OCI-LY1 (cell line): ENCODE measurements around the gene RENBP.
A peak's percentile ranks its signal among the peaks of the same experiment; 100 is the strongest.

Experiments used
- H2AFZ ChIP-seq: fragments of 200-600 bp; sonication (generic), shearing (Covaris generic); 2 replicates; pipeline ENCODE4 v1.6.0; 2014; ENCODE audit warnings: antibody characterized with exemption, mild to moderate bottlenecking, low read length
- H3F3A ChIP-seq: fragments of 200-600 bp; sonication (generic), shearing (Covaris generic); 2 replicates; pipeline ENCODE4 v1.6.0; 2014; ENCODE audit warnings: mild to moderate bottlenecking, antibody characterized with exemption, low read length, moderate library complexity; ENCODE audit not compliant: insufficient read depth
- H3K27ac ChIP-seq: fragments of 200-600 bp; sonication (generic); 2 replicates; pipeline ENCODE4 v1.5.1; 2014; ENCODE audit warnings: low read length, mixed run types, mild to moderate bottlenecking, low read depth; ENCODE audit not compliant: poor library complexity, severe bottlenecking
- H3K27me3 ChIP-seq: fragments of 200-600 bp; sonication (generic); 2 replicates; pipeline ENCODE4 v1.6.0; 2014; ENCODE audit warnings: antibody characterized with exemption, mild to moderate bottlenecking, low read length, moderate library complexity; ENCODE audit not compliant: insufficient read depth
- H3K36me3 ChIP-seq: fragments of 200-600 bp; sonication (generic); 2 replicates; pipeline ENCODE4 v1.6.1; 2014; ENCODE audit warnings: mild to moderate bottlenecking, antibody characterized with exemption, low read length, moderate library complexity, mixed read lengths; ENCODE audit not compliant: insufficient read depth
- H3K4me1 ChIP-seq: fragments of 200-600 bp; sonication (generic); 2 replicates; pipeline ENCODE4 v1.5.1; 2014; ENCODE audit warnings: mild to moderate bottlenecking, low read length, moderate library complexity; ENCODE audit not compliant: insufficient read depth, severe bottlenecking
- H3K4me2 ChIP-seq: fragments of 200-600 bp; sonication (generic), shearing (Covaris generic); 2 replicates; pipeline ENCODE4 v1.6.1; 2014; ENCODE audit warnings: low read length
- H3K4me3 ChIP-seq: fragments of 200-600 bp; sonication (generic); 2 replicates; pipeline ENCODE4 v1.5.1; 2014; ENCODE audit warnings: low read length, low read depth, mild to moderate bottlenecking, mixed read lengths; ENCODE audit not compliant: poor library complexity, severe bottlenecking
- H3K79me2 ChIP-seq: fragments of 200-600 bp; shearing (Covaris generic); 2 replicates; pipeline ENCODE4 v1.6.1; 2016; ENCODE audit warnings: mixed run types, low read length, mixed read lengths; ENCODE audit not compliant: insufficient read depth
- H3K9ac ChIP-seq: fragments of 200-600 bp; sonication (generic), shearing (Covaris generic); 2 replicates; pipeline ENCODE4 v1.6.1; 2014; ENCODE audit warnings: mild to moderate bottlenecking, low read length, mixed read lengths
- H3K9me2 ChIP-seq: fragments of 200-600 bp; sonication (generic), shearing (Covaris generic); 2 replicates; pipeline ENCODE4 v1.6.1; 2014; ENCODE audit warnings: low read depth, mild to moderate bottlenecking, low read length, mixed read lengths
- H3K9me3 ChIP-seq: fragments of 200-600 bp; shearing (Covaris generic); 2 replicates; pipeline ENCODE4 v1.6.1; 2014; ENCODE audit warnings: low read length, mixed read lengths
- H4K20me1 ChIP-seq: fragments of 200-600 bp; sonication (generic), shearing (Covaris generic); 2 replicates; pipeline ENCODE4 v1.6.0; 2016; ENCODE audit warnings: mild to moderate bottlenecking, low read length; ENCODE audit not compliant: insufficient read depth
- EZH2 ChIP-seq: fragments of 200-600 bp; sonication (generic), shearing (Covaris generic); IDR thresholded peaks from 2 replicates; pipeline ENCODE4 v1.8.0; 2017; ENCODE audit warnings: borderline replicate concordance, mixed run types, mild to moderate bottlenecking, antibody characterized with exemption, low read length, moderate library complexity, mixed read lengths
- TF ChIP-seq, protein P1 (sequence below): fragments of 200-600 bp; sonication (generic), shearing (Covaris generic); IDR thresholded peaks from 2 replicates; pipeline ENCODE4 v1.5.1; 2017; ENCODE audit warnings: mild to moderate bottlenecking, antibody characterized with exemption, low read length, moderate library complexity, mixed read lengths

Gene RENBP

DNA sequence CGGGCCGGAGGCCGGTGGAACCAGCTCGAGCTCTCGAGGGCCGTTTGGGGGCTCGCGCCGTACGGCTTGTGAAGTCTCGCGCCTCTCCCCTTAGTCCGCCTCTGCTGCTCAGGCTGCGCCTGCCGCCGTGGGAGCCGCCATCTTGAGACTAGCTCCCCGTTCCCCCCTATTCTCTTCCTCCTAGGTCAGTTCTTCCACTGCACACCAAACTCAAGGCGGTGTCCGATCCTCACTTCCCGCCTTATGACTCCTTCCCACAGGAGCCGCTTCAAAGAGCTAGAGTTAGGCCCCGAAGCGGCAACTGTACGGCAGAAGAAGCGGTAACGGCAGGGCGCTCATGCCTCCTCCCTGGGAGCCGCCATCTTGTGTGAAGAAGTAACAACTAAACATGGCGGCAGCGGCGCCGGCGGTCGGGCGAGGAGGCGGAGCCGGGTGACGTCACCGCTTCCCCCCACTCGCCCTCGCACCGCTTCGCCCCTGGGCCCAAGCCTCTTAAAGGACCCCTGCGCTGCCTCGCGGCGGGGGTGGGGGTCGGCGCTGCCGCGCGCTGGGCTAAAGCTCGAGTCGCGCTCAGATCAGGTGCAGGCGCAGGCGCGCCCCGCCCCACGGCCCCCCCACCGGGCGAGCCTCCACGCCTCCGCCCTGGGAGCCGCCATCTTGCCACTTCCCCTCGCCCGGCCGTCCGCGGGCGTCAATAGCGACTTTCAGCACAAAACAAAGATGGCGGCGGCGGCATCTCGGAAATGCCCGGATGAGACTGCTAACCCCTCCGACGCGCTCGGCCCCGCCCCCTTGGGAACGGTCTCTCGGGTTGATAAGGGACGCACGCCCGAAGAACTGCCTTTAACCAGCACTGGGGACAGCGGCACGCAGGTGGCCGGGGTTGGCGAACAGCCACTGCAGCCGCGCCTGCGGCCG is 27.3 kb upstream of the RENBP start, which contains the start of gene HCFC1:
Gene HCFC1 (minus strand): TSS at position 369 of the 918 bp plus-strand sequence. CDS start 978 bp downstream, outside the sequence.
- Histone ChIP-seq H3K9ac (peak within 1 kb of the TSS; percentile 100), H3K9me3 (no peaks in the 10 kb centered on the region), H3K79me2 (peaks cover 30% of the 10 kb centered on the region), H2AFZ (no peak within 1 kb of the TSS), H3K9me2 (no peaks in the 10 kb centered on the region), H3K27me3 (no peaks in the 10 kb centered on the region), H3F3A (no peaks in the 10 kb centered on the region), H3K4me3 (peak within 1 kb of the TSS; percentile 93), H3K4me2 (peak within 1 kb of the TSS; percentile 99), H3K4me1 (peaks cover 43% of the 10 kb centered on the region), H3K27ac (peak within 1 kb of the TSS; percentile 98), H4K20me1 (no peaks in the 10 kb centered on the region), H3K36me3 (peaks cover 21% of the 10 kb centered on the region; the same call in 1 of the 2 replicates)
- no peak for TF ChIP-seq EZH2
- TF ChIP-seq, protein P1, sequence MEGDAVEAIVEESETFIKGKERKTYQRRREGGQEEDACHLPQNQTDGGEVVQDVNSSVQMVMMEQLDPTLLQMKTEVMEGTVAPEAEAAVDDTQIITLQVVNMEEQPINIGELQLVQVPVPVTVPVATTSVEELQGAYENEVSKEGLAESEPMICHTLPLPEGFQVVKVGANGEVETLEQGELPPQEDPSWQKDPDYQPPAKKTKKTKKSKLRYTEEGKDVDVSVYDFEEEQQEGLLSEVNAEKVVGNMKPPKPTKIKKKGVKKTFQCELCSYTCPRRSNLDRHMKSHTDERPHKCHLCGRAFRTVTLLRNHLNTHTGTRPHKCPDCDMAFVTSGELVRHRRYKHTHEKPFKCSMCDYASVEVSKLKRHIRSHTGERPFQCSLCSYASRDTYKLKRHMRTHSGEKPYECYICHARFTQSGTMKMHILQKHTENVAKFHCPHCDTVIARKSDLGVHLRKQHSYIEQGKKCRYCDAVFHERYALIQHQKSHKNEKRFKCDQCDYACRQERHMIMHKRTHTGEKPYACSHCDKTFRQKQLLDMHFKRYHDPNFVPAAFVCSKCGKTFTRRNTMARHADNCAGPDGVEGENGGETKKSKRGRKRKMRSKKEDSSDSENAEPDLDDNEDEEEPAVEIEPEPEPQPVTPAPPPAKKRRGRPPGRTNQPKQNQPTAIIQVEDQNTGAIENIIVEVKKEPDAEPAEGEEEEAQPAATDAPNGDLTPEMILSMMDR = no peak

DNA sequence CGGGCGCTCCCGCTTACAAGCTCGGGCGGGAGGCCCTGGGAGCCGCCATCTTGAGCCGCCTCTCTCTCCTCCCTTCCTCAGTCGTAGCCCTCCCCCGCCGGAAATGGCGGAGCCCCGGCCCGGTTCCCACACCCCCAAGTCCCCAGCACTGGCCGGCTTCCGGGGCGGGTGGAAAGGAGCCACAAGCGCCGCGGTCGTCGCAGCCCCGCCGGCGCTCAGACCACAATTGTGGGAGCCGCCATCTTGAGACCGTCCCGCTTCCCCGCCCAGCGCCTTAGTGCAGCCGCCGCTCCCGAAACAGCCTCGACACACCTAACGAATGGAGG is 26.6 kb upstream of the RENBP start:
- peak overlapping the region; percentile 87 for H3K9ac ChIP-seq
- no peak overlapping the region for H2AFZ ChIP-seq
- no peaks in the 10 kb centered on the region for H4K20me1 ChIP-seq
- peaks cover 36% of the 10 kb centered on the region for H3K79me2 ChIP-seq
- peaks cover 49% of the 10 kb centered on the region for H3K4me1 ChIP-seq
- peaks cover 21% of the 10 kb centered on the region; the same call in 1 of the 2 replicates for H3K36me3 ChIP-seq
- peak overlapping the region; percentile 97 for H3K27ac ChIP-seq
- H3K4me2 ChIP-seq = peak overlapping the region; percentile 99
- TF ChIP-seq, protein P1 = no peak
- no peak for TF ChIP-seq EZH2
- H3K4me3 ChIP-seq = peak overlapping the region; percentile 93
- H3K27me3 ChIP-seq = no peaks in the 10 kb centered on the region
- no peaks in the 10 kb centered on the region for H3K9me3 ChIP-seq
- no peaks in the 10 kb centered on the region for H3K9me2 ChIP-seq
- H3F3A ChIP-seq = no peaks in the 10 kb centered on the region

DNA sequence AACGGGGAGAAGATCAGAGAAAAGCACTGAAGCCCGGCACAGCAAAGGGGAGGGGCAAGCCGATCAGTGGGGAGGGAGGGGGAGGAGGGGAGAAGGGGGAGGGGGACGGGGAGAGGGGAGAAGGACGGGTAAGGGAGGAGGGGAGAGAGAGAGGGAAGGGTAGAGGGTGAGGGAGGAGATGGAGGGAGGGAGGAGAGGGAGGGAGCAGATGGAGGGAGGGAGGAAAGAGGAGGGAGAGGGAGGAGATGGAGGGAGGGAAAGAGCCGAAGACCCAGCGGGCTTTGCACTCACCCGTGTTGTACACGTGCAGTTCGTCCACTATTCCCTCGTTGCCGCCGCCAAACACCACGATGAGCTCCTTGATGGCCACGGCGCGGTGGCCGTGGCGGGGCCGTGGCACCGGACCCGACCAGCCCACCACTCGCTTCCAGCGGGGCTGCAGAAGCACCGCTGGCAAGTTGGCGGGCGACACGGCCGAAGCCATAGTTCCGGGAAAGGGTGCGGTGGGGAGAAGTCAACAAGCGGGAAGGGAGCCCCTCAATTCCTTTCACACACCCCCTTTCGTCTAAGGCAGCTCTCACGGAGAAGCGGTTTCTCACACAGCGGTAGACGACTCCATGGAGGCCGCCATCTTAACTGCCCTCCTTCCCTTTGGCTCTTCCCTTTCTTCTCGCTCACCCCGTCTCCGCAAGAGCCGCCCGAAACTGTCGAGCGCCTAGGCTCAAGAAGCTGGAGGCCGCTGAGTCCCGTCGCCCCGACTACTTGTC is 26.1 kb upstream of the RENBP start:
- Histone ChIP-seq H3K4me1 (peaks cover 55% of the 10 kb centered on the region), H3K4me2 (peak overlapping the region; percentile 99), H3F3A (no peaks in the 10 kb centered on the region), H3K9me3 (no peaks in the 10 kb centered on the region), H3K9me2 (no peaks in the 10 kb centered on the region), H3K9ac (peak overlapping the region; percentile 87), H3K4me3 (peak overlapping the region; percentile 93), H2AFZ (no peak overlapping the region), H3K27ac (peak overlapping the region; percentile 97), H3K36me3 (peaks cover 26% of the 10 kb centered on the region; the same call in 1 of the 2 replicates), H4K20me1 (no peaks in the 10 kb centered on the region), H3K27me3 (no peaks in the 10 kb centered on the region), H3K79me2 (peaks cover 41% of the 10 kb centered on the region)
- TF ChIP-seq EZH2 = no peak
- TF ChIP-seq, protein P1 = no peak
